SK-N-SH treated with all-trans-retinoic acid at 6 μM for 48 hours (cell line): Measurements from ENCODE around the gene CLSTN3.
A peak's percentile ranks its signal among the peaks of the same experiment; 100 is the strongest.

ENCODE experiments used
- ATAC-seq: fragments of 200-7000 bp; cut with Tn5 transposase; 3 replicates; pipeline ENCODE4 v1.9.1; 2020; ENCODE audit warnings: mild to moderate bottlenecking, moderate library complexity
- ARNTL ChIP-seq: fragments of 450-650 bp; formaldehyde crosslinking; IDR thresholded peaks from 2 replicates; pipeline ENCODE4 v1.5.0; 2020; ENCODE audit warnings: low read depth, mild to moderate bottlenecking, moderate library complexity, borderline replicate concordance
- BACH2 ChIP-seq: fragments of 250-450 bp; sonication (Bioruptor Pico); IDR thresholded peaks from 2 replicates; pipeline ENCODE4 v1.9.0; 2021; ENCODE audit warnings: mild to moderate bottlenecking, borderline replicate concordance
- CREB5 ChIP-seq: fragments of 250-450 bp; sonication (Bioruptor Pico); IDR thresholded peaks from 2 replicates; pipeline ENCODE4 v1.5.1; 2020; ENCODE audit warnings: low read depth, mild to moderate bottlenecking, moderate library complexity
- CSDC2 ChIP-seq: fragments of 250-450 bp; sonication (Bioruptor Pico); IDR thresholded peaks from 2 replicates; pipeline ENCODE4 v1.5.0; 2020; ENCODE audit warnings: mild to moderate bottlenecking, moderate library complexity
- CSRNP3 ChIP-seq: fragments of 250-450 bp; sonication (Bioruptor Pico); IDR thresholded peaks from 2 replicates; pipeline ENCODE4 v1.5.1; 2021; ENCODE audit warnings: mild to moderate bottlenecking, moderate library complexity
- ESRRG ChIP-seq: fragments of 250-450 bp; sonication (Bioruptor Pico); IDR thresholded peaks from 2 replicates; pipeline ENCODE4 v1.6.1; 2021; ENCODE audit warnings: mild to moderate bottlenecking
- GLIS3 ChIP-seq: fragments of 250-450 bp; sonication (Bioruptor Pico); IDR thresholded peaks from 2 replicates; pipeline ENCODE4 v1.5.0; 2020; ENCODE audit warnings: mild to moderate bottlenecking, moderate library complexity
- ISL1 ChIP-seq: fragments of 250-450 bp; sonication (Bioruptor Pico); IDR thresholded peaks from 2 replicates; pipeline ENCODE4 v2.1.2; 2022; ENCODE audit warnings: mild to moderate bottlenecking, moderate library complexity
- OSR1 ChIP-seq: fragments of 250-450 bp; sonication (Bioruptor Pico); IDR thresholded peaks from 2 replicates; pipeline ENCODE4 v1.8.0; 2022; ENCODE audit warnings: moderate library complexity, mild to moderate bottlenecking, inconsistent platforms
- POU6F1 ChIP-seq: fragments of 250-450 bp; sonication (Bioruptor Pico); IDR thresholded peaks from 2 replicates; pipeline ENCODE4 v1.8.0; 2021; ENCODE audit warnings: low read depth, mild to moderate bottlenecking, moderate library complexity, borderline replicate concordance
- PPARA ChIP-seq: fragments of 250-450 bp; sonication (Bioruptor Pico); IDR thresholded peaks from 2 replicates; pipeline ENCODE4 v1.5.0; 2020; ENCODE audit warnings: mild to moderate bottlenecking, borderline replicate concordance
- RARB ChIP-seq: fragments of 250-450 bp; sonication (Bioruptor Pico); IDR thresholded peaks from 2 replicates; pipeline ENCODE4 v1.8.0; 2021; ENCODE audit warnings: mild to moderate bottlenecking, moderate library complexity
- SNAI2 ChIP-seq: fragments of 250-450 bp; sonication (Bioruptor Pico); IDR thresholded peaks from 2 replicates; pipeline ENCODE4 v1.5.0; 2020; ENCODE audit warnings: mild to moderate bottlenecking, moderate library complexity
- TCF4 ChIP-seq: fragments of 250-450 bp; sonication (Bioruptor Pico); IDR thresholded peaks from 2 replicates; pipeline ENCODE4 v1.8.0; 2021; ENCODE audit warnings: mild to moderate bottlenecking, moderate library complexity, borderline replicate concordance
- TOX ChIP-seq: fragments of 250-450 bp; sonication (Bioruptor Pico); IDR thresholded peaks from 2 replicates; pipeline ENCODE4 v1.8.0; 2021; ENCODE audit warnings: mild to moderate bottlenecking, moderate library complexity, borderline replicate concordance
- ZC3H10 ChIP-seq: fragments of 250-450 bp; sonication (Bioruptor Pico); IDR thresholded peaks from 2 replicates; pipeline ENCODE4 v1.5.1; 2021; ENCODE audit warnings: mild to moderate bottlenecking, moderate library complexity
- ZFP3 ChIP-seq: fragments of 250-450 bp; sonication (Bioruptor Pico); IDR thresholded peaks from 2 replicates; pipeline ENCODE4 v1.5.0; 2020; ENCODE audit warnings: mild to moderate bottlenecking, moderate library complexity
- ZFP30 ChIP-seq: fragments of 450-650 bp; formaldehyde crosslinking; IDR thresholded peaks from 2 replicates; pipeline ENCODE4 v1.5.0; 2022; ENCODE audit warnings: mild to moderate bottlenecking, moderate library complexity
- ZNF565 ChIP-seq: fragments of 450-650 bp; formaldehyde crosslinking; conservative IDR thresholded peaks from 2 replicates; pipeline ENCODE4 v1.5.0; 2020; ENCODE audit warnings: low read depth, mild to moderate bottlenecking, moderate library complexity
- ZNF70 ChIP-seq: fragments of 450-650 bp; formaldehyde crosslinking; IDR thresholded peaks from 2 replicates; pipeline ENCODE4 v1.5.0; 2020; ENCODE audit warnings: mild to moderate bottlenecking, moderate library complexity
- ZNF8 ChIP-seq: fragments of 450-650 bp; formaldehyde crosslinking; IDR thresholded peaks from 2 replicates; pipeline ENCODE4 v1.5.0; 2020; ENCODE audit warnings: mild to moderate bottlenecking, moderate library complexity
- TF ChIP-seq, protein P1 (sequence below): fragments of 250-450 bp; sonication (Bioruptor Pico); IDR thresholded peaks from 2 replicates; pipeline ENCODE4 v1.8.0; 2020; ENCODE audit warnings: mild to moderate bottlenecking, moderate library complexity, borderline replicate concordance

Gene CLSTN3

GRCh38 chr12:7160183-7160582 is 30.0 kb downstream of the CLSTN3 start:
- TF ChIP-seq ZNF565 (CRISPR knock-in tag) (no peak), OSR1 (CRISPR knock-in tag) (no peak), ISL1 (CRISPR knock-in tag) (no peak), ZFP3 (no peak), CREB5 (no peak), PPARA (CRISPR knock-in tag) (no peak), ARNTL (CRISPR knock-in tag) (no peak), ZC3H10 (CRISPR knock-in tag) (no peak), ZNF8 (CRISPR knock-in tag) (no peak), BACH2 (no peak), ESRRG (CRISPR knock-in tag) (no peak), TOX (CRISPR knock-in tag) (no peak)
- TF ChIP-seq, protein P1, sequence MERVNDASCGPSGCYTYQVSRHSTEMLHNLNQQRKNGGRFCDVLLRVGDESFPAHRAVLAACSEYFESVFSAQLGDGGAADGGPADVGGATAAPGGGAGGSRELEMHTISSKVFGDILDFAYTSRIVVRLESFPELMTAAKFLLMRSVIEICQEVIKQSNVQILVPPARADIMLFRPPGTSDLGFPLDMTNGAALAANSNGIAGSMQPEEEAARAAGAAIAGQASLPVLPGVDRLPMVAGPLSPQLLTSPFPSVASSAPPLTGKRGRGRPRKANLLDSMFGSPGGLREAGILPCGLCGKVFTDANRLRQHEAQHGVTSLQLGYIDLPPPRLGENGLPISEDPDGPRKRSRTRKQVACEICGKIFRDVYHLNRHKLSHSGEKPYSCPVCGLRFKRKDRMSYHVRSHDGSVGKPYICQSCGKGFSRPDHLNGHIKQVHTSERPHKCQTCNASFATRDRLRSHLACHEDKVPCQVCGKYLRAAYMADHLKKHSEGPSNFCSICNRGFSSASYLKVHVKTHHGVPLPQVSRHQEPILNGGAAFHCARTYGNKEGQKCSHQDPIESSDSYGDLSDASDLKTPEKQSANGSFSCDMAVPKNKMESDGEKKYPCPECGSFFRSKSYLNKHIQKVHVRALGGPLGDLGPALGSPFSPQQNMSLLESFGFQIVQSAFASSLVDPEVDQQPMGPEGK (CRISPR knock-in tag) = no peak
- ATAC-seq = no peak

- no peak for TF ChIP-seq ZC3H10 (CRISPR knock-in tag)
- no peak for ATAC-seq
These were observed 31.2 kb downstream of the CLSTN3 start for GRCh38 chr12:7161327-7161726.

- no peak for TF ChIP-seq RARB (CRISPR knock-in tag)
- no peak for TF ChIP-seq GLIS3 (CRISPR knock-in tag)
- TF ChIP-seq, protein P1 (CRISPR knock-in tag) = no peak
- TF ChIP-seq ZC3H10 (CRISPR knock-in tag) = no peak
- TF ChIP-seq ZNF70 (CRISPR knock-in tag) = no peak
- TF ChIP-seq POU6F1 (CRISPR knock-in tag) = no peak
- no peak for TF ChIP-seq ARNTL (CRISPR knock-in tag)
- TF ChIP-seq SNAI2 (CRISPR knock-in tag) = no peak
- no peak for TF ChIP-seq TCF4 (CRISPR knock-in tag)
- ATAC-seq = no peak
These were observed 31.6 kb downstream of the CLSTN3 start for GRCh38 chr12:7161811-7162210.

GRCh38 chr12:7162691-7163114 is 32.5 kb downstream of the CLSTN3 start:
- TF ChIP-seq ZFP30 (CRISPR knock-in tag) (no peak), ZNF70 (CRISPR knock-in tag) (no peak), ISL1 (CRISPR knock-in tag) (no peak), GLIS3 (CRISPR knock-in tag) (no peak), TCF4 (CRISPR knock-in tag) (no peak), CSDC2 (no peak), PPARA (CRISPR knock-in tag) (no peak)
- peak; percentile 65 for ATAC-seq

DNA sequence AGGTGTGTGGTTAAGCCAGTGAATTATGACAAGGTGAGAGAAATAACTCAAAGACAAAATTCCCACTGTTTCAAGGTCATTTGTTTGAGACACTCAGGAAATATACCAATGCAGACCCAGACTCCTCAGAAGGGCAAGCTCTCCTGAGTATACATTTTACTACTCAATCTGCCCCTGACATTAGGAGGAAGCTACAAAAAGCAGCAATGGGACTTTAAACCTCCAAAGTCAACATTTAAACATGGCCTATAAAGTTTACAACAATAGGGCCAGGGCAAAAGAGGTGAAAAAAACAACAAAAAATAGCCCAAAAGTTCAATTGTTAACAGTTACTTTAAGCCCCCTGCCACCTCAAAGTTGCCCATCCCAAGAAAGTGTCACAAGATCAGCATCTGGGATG is 39.8 kb downstream of the CLSTN3 start:
- no peak for ATAC-seq
- TF ChIP-seq TCF4 (CRISPR knock-in tag) = no peak
- TF ChIP-seq GLIS3 (CRISPR knock-in tag) = no peak
- TF ChIP-seq ZNF70 (CRISPR knock-in tag) = no peak
- no peak for TF ChIP-seq POU6F1 (CRISPR knock-in tag)
- no peak for TF ChIP-seq ISL1 (CRISPR knock-in tag)
- no peak for TF ChIP-seq CSRNP3
- no peak for TF ChIP-seq ZNF565 (CRISPR knock-in tag)
- TF ChIP-seq SNAI2 (CRISPR knock-in tag) = no peak
- no peak for TF ChIP-seq CREB5
- no peak for TF ChIP-seq BACH2
- no peak for TF ChIP-seq CSDC2
